RWPE1 (cell line): ENCODE data around the gene TPM1.
"Not testable (repeated sequence)": the region's sequence is repeated elsewhere in the genome, so short reads cannot be mapped to it uniquely, and the experiment has no call there.

Source experiments
- CTCF ChIA-PET: fragments of 350-600 bp; sonication (Branson Sonifier 250); formaldehyde crosslinking; extraction: SDS; loops from one replicate; lab custom pipeline; 2021; lab: Yijun Ruan, JAX
- POLR2A ChIA-PET: fragments of 400-600 bp; formaldehyde crosslinking; extraction: SDS; loops from one replicate; lab custom pipeline; 2020; ENCODE audit warnings: antibody characterized with exemption; ENCODE audit not compliant: low non-redundant PET; lab: Yijun Ruan, JAX
- DNase-seq: peaks from one replicate; pipeline ENCODE4 v3.0.0; 2012; ENCODE audit warnings: low spot score
- H3K27ac ChIP-seq: fragments of 450-650 bp; 2 replicates; pipeline ENCODE4 v1.5.1; 2017
- TF ChIP-seq, protein P1 (sequence below): fragments of 450-650 bp; conservative IDR thresholded peaks from 2 replicates; pipeline ENCODE4 v1.5.1; 2017; ENCODE audit warnings: low read depth, mild to moderate bottlenecking

TPM1 gene

DNA sequence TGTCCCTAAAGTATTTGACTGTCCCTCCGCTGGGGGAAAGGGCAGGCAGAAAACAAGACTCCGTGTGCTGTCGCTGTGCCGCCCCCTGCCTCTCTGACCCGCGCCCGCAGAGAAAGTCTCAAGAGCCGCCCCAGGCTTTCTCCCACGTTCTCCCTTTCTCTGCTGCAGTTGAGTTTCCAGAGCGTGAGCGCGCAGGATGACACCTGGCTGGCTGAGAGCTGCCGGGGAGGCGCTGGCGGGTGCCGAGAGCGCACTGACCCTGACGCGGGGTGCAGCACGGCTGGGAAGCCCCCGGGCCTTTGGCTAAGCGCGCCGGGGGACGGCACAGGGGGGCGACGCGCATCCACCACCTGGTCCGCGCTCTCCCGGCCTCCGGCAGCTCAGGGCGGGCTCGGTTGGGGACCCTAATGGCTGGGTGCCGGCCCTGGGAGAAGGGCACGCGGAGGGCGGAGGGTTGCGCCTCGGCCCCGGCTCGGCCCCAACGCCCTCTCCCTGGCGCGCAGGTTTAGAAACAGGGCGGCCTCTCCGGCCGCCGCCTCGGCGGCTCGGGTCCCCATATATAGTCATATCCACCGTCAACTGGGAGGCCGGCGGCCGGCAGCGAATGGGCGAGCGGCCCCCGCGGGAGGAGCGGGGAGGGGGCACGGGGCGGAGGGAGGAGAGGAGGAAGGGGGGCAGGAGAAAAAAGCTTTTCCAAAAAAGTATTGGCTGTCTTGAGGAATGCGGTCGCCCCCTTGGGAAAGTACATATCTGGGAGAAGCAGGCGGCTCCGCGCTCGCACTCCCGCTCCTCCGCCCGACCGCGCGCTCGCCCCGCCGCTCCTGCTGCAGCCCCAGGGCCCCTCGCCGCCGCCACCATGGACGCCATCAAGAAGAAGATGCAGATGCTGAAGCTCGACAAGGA, at the start of gene TPM1:
Gene TPM1 (plus strand): TSS at position 774 of the 903 bp plus-strand sequence. CDS start 83 bp downstream, at position 857.
- peak within 1 kb of the TSS; percentile 48 for H3K27ac ChIP-seq
- CTCF ChIA-PET, result interaction anchor here (0.8 kb wide), 1 partner anchor 1408 kb away, joined by 4 read pairs; no protein-coding TSS in a partner anchor
- POLR2A ChIA-PET, result interaction anchor here (1.0 kb wide), 1 partner anchor 114 kb away, joined by 3 read pairs; no protein-coding TSS in a partner anchor
- peak; percentile 77 for DNase-seq
- TF ChIP-seq, protein P1, sequence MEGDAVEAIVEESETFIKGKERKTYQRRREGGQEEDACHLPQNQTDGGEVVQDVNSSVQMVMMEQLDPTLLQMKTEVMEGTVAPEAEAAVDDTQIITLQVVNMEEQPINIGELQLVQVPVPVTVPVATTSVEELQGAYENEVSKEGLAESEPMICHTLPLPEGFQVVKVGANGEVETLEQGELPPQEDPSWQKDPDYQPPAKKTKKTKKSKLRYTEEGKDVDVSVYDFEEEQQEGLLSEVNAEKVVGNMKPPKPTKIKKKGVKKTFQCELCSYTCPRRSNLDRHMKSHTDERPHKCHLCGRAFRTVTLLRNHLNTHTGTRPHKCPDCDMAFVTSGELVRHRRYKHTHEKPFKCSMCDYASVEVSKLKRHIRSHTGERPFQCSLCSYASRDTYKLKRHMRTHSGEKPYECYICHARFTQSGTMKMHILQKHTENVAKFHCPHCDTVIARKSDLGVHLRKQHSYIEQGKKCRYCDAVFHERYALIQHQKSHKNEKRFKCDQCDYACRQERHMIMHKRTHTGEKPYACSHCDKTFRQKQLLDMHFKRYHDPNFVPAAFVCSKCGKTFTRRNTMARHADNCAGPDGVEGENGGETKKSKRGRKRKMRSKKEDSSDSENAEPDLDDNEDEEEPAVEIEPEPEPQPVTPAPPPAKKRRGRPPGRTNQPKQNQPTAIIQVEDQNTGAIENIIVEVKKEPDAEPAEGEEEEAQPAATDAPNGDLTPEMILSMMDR, result no peak

DNA sequence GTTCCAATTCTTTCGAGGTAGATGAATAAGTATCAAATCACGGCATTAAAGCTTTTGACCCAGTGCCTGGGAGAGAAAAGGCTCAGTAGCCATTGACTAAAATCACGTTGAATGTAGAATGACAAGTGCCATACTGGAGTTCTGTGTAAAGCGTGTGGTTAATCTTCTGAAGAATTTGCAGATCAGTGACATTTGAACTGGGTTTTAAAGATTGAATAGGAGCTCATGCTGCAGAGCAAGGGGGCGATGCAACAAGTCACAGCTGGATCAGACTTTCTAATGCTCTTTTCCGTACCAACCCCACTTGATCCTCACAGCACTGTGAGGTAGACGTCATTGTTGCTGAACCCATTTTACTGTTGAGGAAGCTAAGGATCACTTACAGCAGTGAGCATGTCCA, 49.5 kb upstream of the TPM1 start:
- TF ChIP-seq, protein P1, result no peak
- ChIA-PET CTCF (no interaction called here), POLR2A (no interaction called here)
- no peak overlapping the region for H3K27ac ChIP-seq
- no peak for DNase-seq

DNA sequence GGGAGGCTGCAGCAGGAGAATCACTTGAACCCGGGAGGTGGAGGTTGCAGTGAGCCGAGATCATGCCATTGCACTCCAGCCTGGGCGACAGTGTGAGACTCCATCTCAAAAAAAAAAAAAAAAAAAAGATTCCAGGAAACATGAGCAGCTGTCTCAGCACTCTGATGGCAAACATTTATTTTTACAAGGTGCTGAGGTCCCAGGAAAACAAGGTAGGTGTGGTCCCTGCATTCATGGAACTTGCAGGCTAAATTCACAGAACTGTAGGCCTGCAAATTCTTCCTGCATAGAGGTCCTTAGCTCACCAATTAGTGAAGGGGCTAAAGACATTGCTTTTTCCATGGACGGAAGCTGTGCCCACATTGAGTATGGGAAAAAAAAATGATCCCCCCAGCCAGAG, 48.9 kb upstream of the TPM1 start:
- H3K27ac ChIP-seq, DNase-seq, CTCF ChIA-PET, POLR2A ChIA-PET: not testable (repeated sequence)

DNA sequence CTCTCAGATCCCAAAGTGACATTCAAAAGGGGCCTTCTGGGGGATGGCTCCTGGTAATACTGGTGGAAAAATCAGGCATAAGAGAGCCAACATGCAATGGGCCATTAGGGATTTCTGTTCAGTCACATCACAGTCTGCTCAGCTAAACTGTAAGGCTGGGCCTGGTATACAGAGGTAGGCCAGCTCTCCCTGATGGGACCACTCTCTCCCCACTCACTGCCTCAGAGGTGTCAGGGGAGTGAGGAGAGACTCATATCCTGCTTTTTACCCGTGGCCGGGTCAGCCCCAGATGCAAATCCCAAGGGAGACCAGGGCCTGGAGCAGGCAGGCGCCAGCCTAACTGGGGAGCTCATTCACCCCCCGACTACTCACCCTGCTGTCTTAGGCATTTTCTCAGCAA, 48.1 kb upstream of the TPM1 start:
- no peak overlapping the region for H3K27ac ChIP-seq
- ChIA-PET CTCF (interaction anchor here (0.7 kb wide), 1 partner anchor 61 kb away, joined by 3 read pairs; no protein-coding TSS in a partner anchor), POLR2A (no interaction called here)
- no peak for DNase-seq
- TF ChIP-seq, protein P1, result no peak

DNA sequence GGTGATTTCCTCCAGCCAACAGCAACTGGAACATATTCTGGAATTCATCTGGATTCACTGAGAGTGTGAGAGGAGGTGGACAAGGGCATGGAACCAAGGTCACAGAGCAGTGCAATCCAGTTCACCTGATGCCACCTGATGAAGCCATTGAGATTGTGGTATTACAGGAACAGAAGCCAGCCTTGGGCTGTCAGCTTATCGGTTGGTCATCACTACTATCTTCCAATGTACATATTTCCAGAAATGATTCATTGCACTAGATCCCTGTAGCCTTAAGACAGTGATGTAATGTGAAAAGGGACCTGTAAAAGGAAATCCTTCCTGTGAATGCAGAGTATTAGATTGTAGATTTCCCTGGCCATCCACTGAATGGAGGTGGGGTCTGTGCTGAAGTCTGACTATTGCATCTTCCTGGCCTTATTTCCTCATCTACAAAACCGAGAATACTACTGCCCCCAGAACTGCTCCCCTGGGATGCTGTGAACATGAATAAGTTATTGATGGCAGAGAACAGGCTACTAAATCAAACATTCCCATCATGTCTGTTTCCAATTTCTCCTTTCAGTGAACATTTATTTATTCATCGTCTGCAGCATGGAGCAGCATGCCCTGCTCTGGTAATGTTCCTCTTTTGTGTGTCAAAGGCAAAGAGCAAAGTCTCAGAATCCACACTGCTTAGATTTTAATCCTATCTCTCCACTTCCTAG, 47.4 kb upstream of the TPM1 start:
- POLR2A ChIA-PET, result no interaction called here
- no peak overlapping the region for H3K27ac ChIP-seq
- CTCF ChIA-PET, result interaction anchor here (0.7 kb wide), 1 partner anchor 62 kb away, joined by 3 read pairs; no protein-coding TSS in a partner anchor
- no peak for DNase-seq
- TF ChIP-seq, protein P1, result no peak

DNA sequence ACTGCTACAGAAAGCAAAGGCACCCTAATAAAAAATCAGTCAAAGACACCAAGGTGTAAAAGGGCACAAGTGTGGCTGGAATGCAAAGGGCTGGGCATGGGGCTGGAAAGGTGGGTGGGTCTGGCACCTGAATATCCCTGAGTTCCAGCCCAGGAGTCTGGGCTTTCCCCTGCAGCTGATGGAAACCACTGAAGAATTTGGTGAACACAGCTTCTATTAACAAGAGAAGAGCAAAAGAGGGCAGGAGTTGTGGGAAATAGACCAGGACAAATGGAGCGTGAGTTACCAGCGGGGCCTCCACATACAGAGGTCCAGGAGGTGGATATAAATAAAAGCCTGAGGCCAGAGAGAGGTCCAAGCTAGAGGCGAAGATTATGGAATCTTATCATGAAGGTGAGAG, 45.1 kb upstream of the TPM1 start:
- no peak overlapping the region for H3K27ac ChIP-seq
- no peak for DNase-seq
- TF ChIP-seq, protein P1, result no peak
- ChIA-PET CTCF (no interaction called here), POLR2A (no interaction called here)
